Neutrophil (primary cell): ENCODE results near the gene SPATS2L.

Source experiments
- H3K27ac ChIP-seq: fragments of 200-600 bp; sonication (generic); 2 replicates; pipeline ENCODE4 v1.5.1; 2016; ENCODE audit warnings: mild to moderate bottlenecking, moderate library complexity
- H3K27me3 ChIP-seq: fragments of 200-600 bp; sonication (generic); 2 replicates; pipeline ENCODE4 v1.6.0; 2016; ENCODE audit warnings: mild to moderate bottlenecking
- H3K36me3 ChIP-seq: fragments of 200-600 bp; sonication (generic); 2 replicates; pipeline ENCODE4 v1.5.1; 2017
- H3K4me1 ChIP-seq, 2 experiments: fragments of 200-600 bp in 1 of 2; sonication (generic) in 1 of 2; 1 replicate in 1 of 2; 2 replicates in 1 of 2; pipeline versions ENCODE4 v1.5.1 to v1.6.1; 2013 to 2016; ENCODE audit warnings: low read depth in 1 of 2, low read length in 1 of 2, mild to moderate bottlenecking in 1 of 2, moderate library complexity in 1 of 2; ENCODE audit not compliant: control insufficient read depth in 1 of 2, insufficient read depth in 1 of 2
- H3K4me3 ChIP-seq, 2 experiments: fragments of 200-600 bp in 1 of 2; sonication (generic) in 1 of 2; 1 replicate in 1 of 2; 2 replicates in 1 of 2; pipeline ENCODE4 v1.5.1; 2013 to 2016; ENCODE audit warnings: low read depth in 1 of 2, low read length in 1 of 2, mild to moderate bottlenecking in 1 of 2, moderate library complexity in 1 of 2
- H3K9me3 ChIP-seq: fragments of 200-600 bp; sonication (generic); 2 replicates; pipeline ENCODE4 v1.5.1; 2016
- TF ChIP-seq, protein P1 (sequence below): fragments of 200-600 bp; sonication (generic); IDR thresholded peaks from 2 replicates; pipeline ENCODE4 v1.5.1; 2016; ENCODE audit warnings: antibody characterized with exemption

The SPATS2L gene

GRCh38 chr2:200448455-200448854 is 142.0 kb downstream of the SPATS2L start:
- H3K4me3 ChIP-seq = no peak overlapping the region

GRCh38 chr2:200449149-200449548 is 142.7 kb downstream of the SPATS2L start:
- Histone ChIP-seq H3K4me1 (no peaks in the 10 kb centered on the region), H3K27ac (no peak overlapping the region), H3K4me3 (no peak overlapping the region), H3K36me3 (no peaks in the 10 kb centered on the region), H3K9me3 (no peaks in the 10 kb centered on the region), H3K27me3 (no peaks in the 10 kb centered on the region)
- TF ChIP-seq, protein P1, sequence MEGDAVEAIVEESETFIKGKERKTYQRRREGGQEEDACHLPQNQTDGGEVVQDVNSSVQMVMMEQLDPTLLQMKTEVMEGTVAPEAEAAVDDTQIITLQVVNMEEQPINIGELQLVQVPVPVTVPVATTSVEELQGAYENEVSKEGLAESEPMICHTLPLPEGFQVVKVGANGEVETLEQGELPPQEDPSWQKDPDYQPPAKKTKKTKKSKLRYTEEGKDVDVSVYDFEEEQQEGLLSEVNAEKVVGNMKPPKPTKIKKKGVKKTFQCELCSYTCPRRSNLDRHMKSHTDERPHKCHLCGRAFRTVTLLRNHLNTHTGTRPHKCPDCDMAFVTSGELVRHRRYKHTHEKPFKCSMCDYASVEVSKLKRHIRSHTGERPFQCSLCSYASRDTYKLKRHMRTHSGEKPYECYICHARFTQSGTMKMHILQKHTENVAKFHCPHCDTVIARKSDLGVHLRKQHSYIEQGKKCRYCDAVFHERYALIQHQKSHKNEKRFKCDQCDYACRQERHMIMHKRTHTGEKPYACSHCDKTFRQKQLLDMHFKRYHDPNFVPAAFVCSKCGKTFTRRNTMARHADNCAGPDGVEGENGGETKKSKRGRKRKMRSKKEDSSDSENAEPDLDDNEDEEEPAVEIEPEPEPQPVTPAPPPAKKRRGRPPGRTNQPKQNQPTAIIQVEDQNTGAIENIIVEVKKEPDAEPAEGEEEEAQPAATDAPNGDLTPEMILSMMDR = no peak

More at GRCh38 chr2:200448455-200448854, 142.0 kb downstream of the SPATS2L start:
- Histone ChIP-seq H3K27ac (no peak overlapping the region), H3K4me1 (no peaks in the 10 kb centered on the region), H3K27me3 (no peaks in the 10 kb centered on the region), H3K36me3 (no peaks in the 10 kb centered on the region), H3K9me3 (no peaks in the 10 kb centered on the region)
- TF ChIP-seq, protein P1 = no peak

GRCh38 chr2:200450288-200450687 is 143.8 kb downstream of the SPATS2L start:
- Histone ChIP-seq H3K27ac (no peak overlapping the region), H3K9me3 (no peaks in the 10 kb centered on the region), H3K4me3 (no peak overlapping the region), H3K4me1 (no peaks in the 10 kb centered on the region), H3K27me3 (no peaks in the 10 kb centered on the region), H3K36me3 (no peaks in the 10 kb centered on the region)
- TF ChIP-seq, protein P1 = no peak

GRCh38 chr2:200451511-200451910 is 145.0 kb downstream of the SPATS2L start:
- Histone ChIP-seq H3K36me3 (no peaks in the 10 kb centered on the region), H3K9me3 (no peaks in the 10 kb centered on the region), H3K27ac (no peak overlapping the region), H3K4me3 (no peak overlapping the region), H3K4me1 (no peaks in the 10 kb centered on the region), H3K27me3 (no peaks in the 10 kb centered on the region)
- TF ChIP-seq, protein P1 = no peak

DNA sequence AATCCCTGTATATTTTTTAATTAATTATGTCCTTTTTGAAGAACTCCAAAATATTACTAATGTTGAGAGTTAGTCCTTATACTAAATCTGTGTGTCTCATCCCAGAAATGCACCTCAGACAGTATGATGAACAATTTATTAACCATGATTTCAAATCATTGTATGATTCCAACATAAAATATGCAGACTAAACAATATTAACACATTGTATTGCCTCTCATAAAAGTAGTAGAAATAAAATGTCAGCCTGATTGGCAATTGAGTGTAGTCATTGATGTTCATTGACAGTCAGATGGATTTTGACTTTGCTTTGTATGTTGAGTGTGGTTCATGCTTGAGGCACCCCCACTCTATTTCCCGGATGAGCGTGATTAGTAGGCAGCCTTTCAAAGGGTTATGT is 145.9 kb downstream of the SPATS2L start:
- TF ChIP-seq, protein P1 = no peak
- no peaks in the 10 kb centered on the region for H3K4me1 ChIP-seq
- H3K27me3 ChIP-seq = no peaks in the 10 kb centered on the region
- no peaks in the 10 kb centered on the region for H3K36me3 ChIP-seq
- H3K27ac ChIP-seq = no peak overlapping the region
- H3K4me3 ChIP-seq = no peak overlapping the region
- H3K9me3 ChIP-seq = no peaks in the 10 kb centered on the region
